ENCODE results near the gene RPL27A. TPM values are rescaled to one million over a fixed set of nuclear protein-coding genes. Genes with fewer than 3 reads are reported as not detected.

RPL27A gene
- total RNA-seq, 1 experiment from 2014 or later, result 1,008 TPM

DNA sequence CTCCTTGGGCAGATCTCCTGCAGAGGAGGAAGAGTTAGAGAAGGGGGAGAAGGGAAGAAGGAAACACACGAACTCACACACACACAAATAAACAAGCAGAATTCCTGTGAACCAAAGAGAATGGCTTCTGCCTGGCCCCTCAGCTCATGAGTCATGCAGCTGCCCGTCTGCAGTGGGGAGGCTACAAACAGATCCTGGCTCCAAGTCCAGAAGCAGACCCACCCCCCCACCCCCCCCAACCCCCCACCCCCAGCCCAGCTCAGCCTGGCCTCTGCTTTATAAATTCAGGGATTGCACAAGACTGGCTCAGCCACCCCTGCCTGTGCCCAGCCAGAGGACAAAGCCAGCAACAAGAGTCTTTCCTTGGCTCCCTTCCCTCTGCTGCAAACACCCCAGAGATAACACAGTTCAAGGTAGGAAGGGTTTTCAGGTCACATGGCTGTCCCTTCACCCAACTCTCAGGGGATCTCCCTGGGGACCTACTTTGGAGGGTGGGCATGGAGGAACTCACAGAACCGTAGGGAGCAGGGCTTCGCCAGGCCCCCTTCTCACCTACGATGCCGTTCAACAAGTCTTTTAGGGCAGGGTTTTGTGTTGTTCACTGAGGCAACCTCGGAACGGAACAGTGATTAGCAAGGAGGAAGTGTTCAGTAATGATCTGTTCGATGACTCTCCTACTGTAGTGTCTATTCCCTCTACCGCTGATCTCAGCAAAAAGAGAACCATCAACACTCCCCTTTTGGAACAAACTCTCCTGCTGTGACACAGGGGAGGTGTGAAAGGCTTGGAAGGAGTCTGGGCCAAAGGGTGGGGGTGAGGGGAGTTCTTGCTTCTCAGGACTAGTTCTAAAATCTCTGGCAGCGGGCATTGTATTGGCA is 35.5 kb downstream of the RPL27A start:
- peaks cover 56% of the 10 kb centered on the region for H3K4me1 ChIP-seq
- H3K27me3 Mint-ChIP-seq (ENCODE audit: insufficient read depth, unreplicated experiment), result no peaks in the 10 kb centered on the region
- H3K36me3 Mint-ChIP-seq (ENCODE audit: insufficient read depth, unreplicated experiment), result peaks cover 49% of the 10 kb centered on the region
- H3K4me3 Mint-ChIP-seq (ENCODE audit: unreplicated experiment), result no peak overlapping the region
- no peaks in the 10 kb centered on the region for H3K27me3 ChIP-seq (replicated peaks; ENCODE audit: control insufficient read depth, insufficient read depth, low read length)
- no peak for TF ChIP-seq CTCF (IDR thresholded peaks at IDR 0.05; ENCODE audit: insufficient read depth in 1 of 2, low read depth in 1 of 2, low read length in 1 of 2, severe bottlenecking in 1 of 2, unreplicated experiment in 1 of 2)
- H3K27ac Mint-ChIP-seq (ENCODE audit: unreplicated experiment), result peak overlapping the region; percentile 90
- H3K9me3 ChIP-seq, result no peaks in the 10 kb centered on the region
- BruUV-seq (replicated peaks), result no TSS peak
- ChIA-PET POLR2A (no interaction called here), CTCF (no interaction called here)
- H3K9me3 Mint-ChIP-seq (ENCODE audit: unreplicated experiment), result no peaks in the 10 kb centered on the region
- DNase-seq, result no peak
- peaks cover 1% of the 10 kb centered on the region for H3K36me3 ChIP-seq (ENCODE audit: control insufficient read depth, insufficient read depth, low read length)
- no peak overlapping the region for H3K4me3 ChIP-seq (ENCODE audit: low read depth, low read length)
- H3K4me1 Mint-ChIP-seq (ENCODE audit: low read depth, unreplicated experiment), result peaks cover 50% of the 10 kb centered on the region
- intact Hi-C loops (cut with micrococcal nuclease; ENCODE audit: unreplicated experiment), result no loop called here

GRCh38 chr11:8719211-8719649 is 36.6 kb downstream of the RPL27A start:
- Histone ChIP-seq H3K4me3 (ENCODE audit: low read depth, low read length) (no peak overlapping the region), H3K4me1 (peaks cover 68% of the 10 kb centered on the region), H3K36me3 (ENCODE audit: control insufficient read depth, insufficient read depth, low read length) (peaks cover 1% of the 10 kb centered on the region; the same call in 1 of the 2 replicates), H3K9me3 (no peaks in the 10 kb centered on the region), H3K27me3 (replicated peaks; ENCODE audit: control insufficient read depth, insufficient read depth, low read length) (no peaks in the 10 kb centered on the region)
- CTCF ChIA-PET, result no interaction called here
- H3K9me3 Mint-ChIP-seq (ENCODE audit: unreplicated experiment), result no peaks in the 10 kb centered on the region
- H3K4me3 Mint-ChIP-seq (ENCODE audit: unreplicated experiment), result no peak overlapping the region
- H3K4me1 Mint-ChIP-seq (ENCODE audit: low read depth, unreplicated experiment), result peaks cover 56% of the 10 kb centered on the region
- H3K27ac Mint-ChIP-seq (ENCODE audit: unreplicated experiment), result peak overlapping the region; percentile 90
- BruUV-seq (replicated peaks), result no TSS peak
- intact Hi-C loops (cut with micrococcal nuclease; ENCODE audit: unreplicated experiment), result no loop called here
- H3K36me3 Mint-ChIP-seq (ENCODE audit: insufficient read depth, unreplicated experiment), result peaks cover 51% of the 10 kb centered on the region
- peak in 1 of 2 experiments; percentile 36 for DNase-seq
- TF ChIP-seq CTCF (IDR thresholded peaks at IDR 0.05; ENCODE audit: insufficient read depth in 1 of 2, low read depth in 1 of 2, low read length in 1 of 2, severe bottlenecking in 1 of 2, unreplicated experiment in 1 of 2), result no peak
- no peaks in the 10 kb centered on the region for H3K27me3 Mint-ChIP-seq (ENCODE audit: insufficient read depth, unreplicated experiment)
- POLR2A ChIA-PET, result no interaction called here

GRCh38 chr11:8719721-8720120 is 37.1 kb downstream of the RPL27A start:
- Mint-ChIP-seq H3K27ac (ENCODE audit: unreplicated experiment) (peak overlapping the region; percentile 90), H3K9me3 (ENCODE audit: unreplicated experiment) (no peaks in the 10 kb centered on the region), H3K4me3 (ENCODE audit: unreplicated experiment) (no peak overlapping the region), H3K4me1 (ENCODE audit: low read depth, unreplicated experiment) (peaks cover 61% of the 10 kb centered on the region), H3K27me3 (ENCODE audit: insufficient read depth, unreplicated experiment) (no peaks in the 10 kb centered on the region), H3K36me3 (ENCODE audit: insufficient read depth, unreplicated experiment) (peaks cover 56% of the 10 kb centered on the region)
- Histone ChIP-seq H3K36me3 (ENCODE audit: control insufficient read depth, insufficient read depth, low read length) (peaks cover 1% of the 10 kb centered on the region; the same call in 1 of the 2 replicates), H3K27me3 (replicated peaks; ENCODE audit: control insufficient read depth, insufficient read depth, low read length) (no peaks in the 10 kb centered on the region), H3K4me1 (peaks cover 73% of the 10 kb centered on the region), H3K9me3 (no peaks in the 10 kb centered on the region), H3K4me3 (ENCODE audit: low read depth, low read length) (no peak overlapping the region)
- CTCF ChIA-PET, result no interaction called here
- intact Hi-C loops (cut with micrococcal nuclease; ENCODE audit: unreplicated experiment), result no loop called here
- POLR2A ChIA-PET, result interaction anchor here (1.2 kb wide), 1 partner anchor 31 kb away, joined by 7 read pairs; no protein-coding TSS in a partner anchor
- no peak for TF ChIP-seq CTCF (IDR thresholded peaks at IDR 0.05; ENCODE audit: insufficient read depth in 1 of 2, low read depth in 1 of 2, low read length in 1 of 2, severe bottlenecking in 1 of 2, unreplicated experiment in 1 of 2)
- no TSS peak for BruUV-seq (replicated peaks)
- no peak for DNase-seq

All from Caco-2 (cell line).